Raji (cell line): ENCODE data around the gene ETNK2.

Experiments used
- POLR2A ChIP-seq: IDR thresholded peaks from 2 replicates; pipeline ENCODE4 v1.6.1; 2011; ENCODE audit warnings: low read depth, low read length, control low read depth; ENCODE audit not compliant: insufficient read depth

ETNK2 gene

DNA sequence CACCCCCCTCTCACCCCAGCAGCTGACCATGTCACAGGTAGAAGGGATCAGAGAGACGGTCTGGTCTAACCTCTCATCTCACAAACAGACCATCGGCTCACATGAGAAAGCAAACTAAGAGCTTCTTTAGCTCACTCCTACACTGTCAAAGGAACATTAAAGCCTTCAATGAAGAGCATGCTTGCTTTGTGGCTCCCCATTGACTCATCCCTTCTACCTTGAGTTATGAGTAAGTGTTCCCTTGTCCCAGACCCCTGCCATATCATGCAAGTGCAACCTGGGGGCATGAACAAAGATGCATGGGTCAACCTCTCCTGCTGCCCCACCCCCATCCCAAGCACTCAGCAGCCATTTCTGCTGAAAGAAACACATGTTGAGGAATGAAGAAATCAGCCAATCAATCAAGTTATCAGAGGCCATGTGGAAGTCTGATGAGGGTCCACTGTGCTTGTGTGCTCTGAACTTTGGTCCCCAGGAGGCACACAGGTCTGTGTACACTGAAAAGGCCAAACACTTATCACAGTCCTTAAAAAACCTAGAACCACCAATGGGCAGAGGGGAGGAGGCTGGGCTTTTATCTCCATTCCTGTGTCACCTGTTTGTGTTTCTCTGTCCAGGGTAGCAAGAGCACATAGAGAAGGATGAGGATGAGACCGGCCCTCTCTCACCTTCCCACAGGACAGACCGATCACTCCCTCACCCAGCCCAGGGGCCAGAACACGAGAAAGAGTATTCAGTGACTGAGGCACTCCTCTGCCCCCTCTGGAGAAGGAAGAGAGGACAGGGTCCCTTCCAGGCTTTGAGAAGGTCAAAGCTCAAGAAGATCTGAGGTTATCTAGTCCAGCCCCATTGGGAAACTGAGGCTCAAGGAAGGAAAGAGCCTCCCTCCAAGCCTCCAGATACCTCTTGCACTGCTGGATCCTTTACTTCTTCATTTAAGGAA lies 9.5 kb downstream of the ETNK2 start:
- no peak for TF ChIP-seq POLR2A

DNA sequence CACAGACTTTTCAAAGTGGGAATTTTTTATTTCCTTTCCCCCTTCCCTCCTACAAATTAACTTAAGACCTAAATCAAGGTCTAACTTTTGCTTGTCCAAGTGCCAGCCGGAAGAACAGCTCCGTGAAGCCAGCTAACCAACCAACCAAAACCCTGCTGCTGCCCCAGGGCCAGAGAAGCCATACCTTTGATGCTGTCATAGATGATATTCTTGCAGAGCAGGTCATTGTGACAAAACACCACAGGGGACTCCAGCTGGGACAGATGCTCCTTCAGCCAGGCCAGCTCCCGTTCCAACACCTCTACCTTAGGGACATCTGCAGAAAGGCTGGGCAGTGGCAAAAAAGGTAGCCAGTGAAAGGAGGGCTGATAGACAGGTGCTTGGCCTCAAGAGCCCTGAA lies 10.7 kb downstream of the ETNK2 start:
- no peak for TF ChIP-seq POLR2A

DNA sequence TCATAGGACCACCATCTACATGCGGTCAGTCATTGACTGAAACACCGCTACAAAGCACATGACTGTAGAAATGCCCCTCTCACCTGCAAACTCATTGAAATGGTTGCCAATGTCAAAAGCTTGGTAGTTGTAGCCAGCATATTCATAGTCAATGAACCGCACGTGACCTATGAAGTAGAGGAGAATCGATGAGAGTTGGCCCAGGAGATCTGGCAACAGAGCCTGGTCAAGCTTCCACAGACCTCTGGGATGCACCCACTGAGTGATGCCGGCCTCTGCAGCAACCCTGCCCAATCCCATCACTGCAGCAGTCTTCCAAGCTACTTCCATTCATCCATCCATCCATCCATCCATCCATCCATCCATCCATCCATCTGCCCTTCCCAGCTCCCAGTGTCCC lies 11.9 kb downstream of the ETNK2 start:
- no peak for TF ChIP-seq POLR2A

DNA sequence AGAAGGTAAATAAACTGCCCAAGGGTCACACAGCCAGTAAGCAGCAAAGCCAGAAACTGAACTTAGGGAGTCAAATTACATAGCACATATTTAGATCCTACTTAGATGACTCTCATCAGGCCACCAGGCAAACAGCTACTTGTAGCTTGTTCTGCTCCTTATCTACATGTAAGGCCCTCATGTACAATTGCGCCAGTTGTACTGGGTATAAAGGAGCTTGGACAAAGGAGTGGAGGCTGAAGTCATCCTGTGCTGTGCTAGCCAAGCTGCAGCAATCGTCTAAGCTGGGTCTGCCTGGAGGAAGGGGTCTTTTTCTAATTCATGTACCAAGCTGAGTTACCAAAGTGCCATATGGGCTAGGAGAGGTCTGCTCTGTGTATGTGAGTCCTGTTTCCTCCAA lies 12.8 kb downstream of the ETNK2 start:
- TF ChIP-seq POLR2A: no peak

DNA sequence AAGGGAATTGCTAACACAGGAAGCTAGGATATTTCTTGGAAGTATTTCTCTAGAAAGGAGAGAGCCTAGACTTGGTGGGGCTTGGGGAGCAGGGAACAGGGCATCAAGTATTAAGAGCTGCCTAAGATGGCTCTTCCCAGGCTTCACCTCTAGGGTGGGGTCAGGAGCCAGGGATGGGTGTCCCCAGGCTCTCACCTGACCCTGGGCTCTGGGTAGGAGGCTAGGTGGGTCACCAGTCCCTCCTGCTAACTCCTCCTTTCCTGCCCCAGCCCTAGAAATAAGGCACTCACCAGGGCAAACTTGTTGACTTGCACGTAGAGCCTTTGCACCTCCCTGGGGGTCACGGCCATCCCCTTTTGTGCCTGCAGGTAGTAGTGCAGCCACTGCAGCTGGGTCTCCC lies 15.0 kb downstream of the ETNK2 start:
- TF ChIP-seq POLR2A: no peak

DNA sequence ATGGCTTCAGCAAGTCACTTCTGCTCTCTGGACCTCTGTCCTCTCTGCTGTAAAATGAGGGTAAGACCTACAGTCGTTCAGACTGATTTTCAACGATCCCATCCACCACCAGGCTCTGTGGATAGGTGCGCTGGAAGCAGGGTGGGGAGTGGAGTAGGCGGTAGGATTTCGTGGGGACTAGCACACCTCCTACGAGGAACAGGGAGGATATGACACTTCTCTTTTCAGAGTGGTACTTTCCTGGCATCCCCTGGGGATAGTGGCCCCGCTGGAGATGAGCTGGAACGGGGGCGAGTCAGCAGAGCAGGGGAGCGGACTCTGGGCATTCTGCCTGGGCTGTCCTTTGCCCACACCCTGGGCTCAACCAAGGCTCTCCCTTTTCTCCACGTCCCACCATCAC lies 17.7 kb downstream of the ETNK2 start:
- TF ChIP-seq POLR2A: no peak

DNA sequence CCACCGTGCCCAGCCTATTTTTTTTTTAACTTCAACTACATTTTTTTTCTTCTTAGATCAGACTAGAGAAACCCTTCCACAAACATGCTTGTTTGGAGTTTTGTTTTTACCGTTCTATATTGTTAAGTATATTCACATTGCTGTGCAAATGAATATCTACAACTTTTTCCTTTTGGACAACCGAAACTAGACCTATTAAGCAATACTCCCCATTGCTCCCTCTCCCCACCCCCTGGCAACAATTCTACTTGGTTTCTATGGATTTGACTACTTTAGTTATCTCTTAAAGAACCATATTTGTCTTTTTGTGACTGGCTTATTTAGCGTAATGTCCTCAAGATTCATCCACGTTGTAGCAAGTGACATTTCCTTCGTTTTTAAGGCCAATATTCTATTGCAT lies 19.1 kb downstream of the ETNK2 start:
- no peak for TF ChIP-seq POLR2A

DNA sequence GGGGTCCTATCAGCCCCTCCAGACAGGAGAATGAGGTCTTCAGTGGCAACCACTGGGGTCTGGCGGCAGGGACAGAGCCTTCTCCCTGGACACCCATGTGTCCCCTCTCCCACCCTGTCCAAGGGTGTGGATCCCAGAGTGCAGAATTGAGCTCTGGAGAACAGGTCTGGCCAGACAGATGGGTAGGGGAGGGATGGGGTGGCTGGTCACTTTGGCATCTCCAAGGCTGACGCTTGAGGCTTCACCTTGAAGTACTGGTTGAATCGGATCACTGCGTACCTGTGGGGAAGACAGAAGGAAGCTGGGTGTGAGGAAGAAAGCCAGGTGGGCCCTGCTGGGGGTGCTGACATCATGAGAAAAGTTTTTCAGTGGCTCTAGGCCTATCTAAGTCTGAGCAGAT lies 19.9 kb downstream of the ETNK2 start:
- TF ChIP-seq POLR2A: no peak

DNA sequence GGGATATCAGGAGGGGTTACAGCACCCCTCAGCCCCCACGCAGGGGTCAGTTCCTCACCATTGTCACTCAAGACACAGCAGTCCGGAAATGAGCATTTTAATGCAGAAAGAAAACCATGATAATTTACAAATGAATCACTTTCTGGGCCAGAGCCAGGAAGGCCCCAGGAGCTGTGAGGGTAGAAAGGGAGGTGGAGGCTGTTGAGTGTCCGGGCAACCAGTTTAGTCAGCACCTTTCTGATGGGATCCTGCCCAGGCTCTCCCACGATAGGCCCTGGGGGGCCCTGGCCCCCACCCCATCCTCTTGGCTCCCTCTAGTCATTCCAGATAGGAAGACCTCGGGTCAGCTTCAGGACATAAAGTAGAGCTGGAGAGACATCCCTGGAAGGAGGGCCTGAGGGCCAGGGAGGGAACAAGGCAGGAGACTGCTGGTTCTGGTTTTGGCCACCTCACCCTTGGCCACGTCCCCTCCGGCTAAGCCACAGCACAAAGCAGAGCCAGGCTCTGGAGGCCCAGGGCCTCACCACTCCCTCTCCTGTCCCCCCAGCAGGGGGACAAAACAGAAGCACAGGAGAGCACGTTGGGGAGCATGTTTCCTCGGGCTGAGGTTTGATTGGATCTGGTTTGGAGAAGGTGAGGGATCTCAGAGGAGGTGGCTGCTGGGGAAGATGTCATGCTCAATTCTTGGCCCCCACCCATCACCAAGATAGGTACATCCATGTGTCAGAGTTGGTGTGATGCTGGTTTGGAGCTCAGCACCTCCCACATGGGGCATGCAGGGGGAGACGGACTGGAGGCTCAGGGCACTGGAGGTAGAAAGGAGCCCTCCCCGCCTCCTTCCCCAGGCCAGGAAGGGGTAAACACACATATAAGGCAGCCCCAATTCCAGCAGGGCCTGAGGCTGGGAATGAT lies 20.6 kb downstream of the ETNK2 start:
- no peak for TF ChIP-seq POLR2A

DNA sequence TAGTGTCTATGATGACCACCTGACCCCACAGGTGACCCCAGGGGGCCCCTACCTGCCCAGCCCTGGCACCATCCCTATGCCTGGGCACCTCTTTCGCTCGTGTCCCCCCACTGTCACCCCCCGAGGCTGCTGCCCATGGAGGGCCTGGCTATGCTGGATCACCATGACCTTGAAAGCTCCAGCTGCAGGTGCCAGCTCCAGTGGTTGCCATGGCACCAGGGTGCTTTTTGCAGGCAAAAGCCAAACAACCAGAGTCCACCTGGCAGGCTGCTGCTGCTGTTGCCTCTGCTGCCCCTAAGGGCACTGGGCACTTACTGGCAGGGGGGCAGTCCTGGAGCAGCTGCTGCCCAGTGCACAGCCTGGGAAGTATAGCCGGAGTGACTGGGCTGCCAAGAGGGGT lies 21.7 kb downstream of the ETNK2 start:
- TF ChIP-seq POLR2A: no peak

DNA sequence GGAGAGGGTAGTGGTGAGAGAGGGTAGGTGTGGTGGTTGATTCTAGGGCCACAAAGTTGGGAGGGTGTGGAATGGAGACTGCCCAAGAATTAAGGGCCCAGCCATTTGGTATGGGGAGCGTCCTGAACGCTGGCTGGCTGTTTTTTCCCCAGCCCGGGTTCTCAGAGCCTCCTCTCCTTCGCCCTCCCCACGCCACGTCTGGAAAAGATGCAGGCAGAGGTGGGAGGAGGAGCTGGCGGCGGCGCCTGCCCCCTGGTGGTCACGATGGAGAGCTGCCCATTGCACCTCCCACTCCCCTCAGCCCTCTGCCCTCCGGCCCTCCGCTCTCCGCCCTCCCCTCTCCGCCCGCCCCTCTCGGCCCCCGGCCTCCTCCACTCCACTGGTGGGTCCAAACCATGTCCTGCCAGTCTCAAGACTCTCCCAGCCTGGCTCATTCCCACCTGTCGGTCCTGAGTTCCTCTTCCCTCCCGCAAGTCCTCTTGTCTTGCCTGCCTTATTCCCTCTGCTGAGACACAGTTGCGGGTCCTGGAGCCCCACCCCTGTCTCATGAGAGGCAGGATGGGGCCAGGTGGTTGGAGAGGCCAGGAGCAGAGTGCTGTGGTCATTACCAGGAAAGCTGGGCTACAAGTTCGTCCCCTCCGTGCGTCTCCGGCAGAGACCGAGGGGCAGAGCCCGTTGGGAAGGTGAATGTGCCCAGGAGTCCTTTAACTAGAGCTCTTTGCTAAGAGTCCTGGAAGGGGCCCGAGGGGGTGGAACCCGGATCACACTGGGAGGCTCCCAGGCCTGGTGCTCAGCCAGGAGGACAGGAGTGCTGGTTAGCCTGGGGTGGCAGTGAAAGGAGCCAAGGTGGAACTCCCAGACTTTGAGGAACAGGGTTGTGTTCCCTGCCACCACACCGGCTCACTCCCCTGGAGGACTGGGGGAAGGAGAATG lies 22.6 kb downstream of the ETNK2 start:
- no peak for TF ChIP-seq POLR2A

DNA sequence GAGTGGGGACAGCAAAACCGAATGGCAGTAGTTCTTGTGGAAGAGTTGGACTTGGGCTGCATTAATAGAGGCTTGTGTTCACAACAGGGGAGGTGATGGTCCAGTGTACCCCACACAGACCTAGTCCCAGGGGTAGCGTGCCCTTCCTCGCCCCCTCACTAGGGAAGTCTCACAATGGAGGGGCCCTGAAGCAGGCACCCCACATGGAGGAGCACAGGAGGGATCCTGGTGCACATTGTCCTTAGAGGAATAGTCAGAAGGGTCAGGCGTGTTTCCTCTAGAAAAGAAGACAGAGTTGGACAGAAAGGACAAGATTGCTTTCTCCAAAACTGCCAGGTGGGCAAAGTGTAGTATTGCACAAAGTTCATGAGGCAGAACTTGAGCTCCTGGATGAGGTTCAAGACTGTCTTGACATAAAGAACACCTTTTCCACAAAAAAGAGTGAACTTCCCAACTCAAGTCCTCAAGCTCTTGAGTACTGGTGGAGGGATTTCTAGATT lies 23.3 kb downstream of the ETNK2 start:
- no peak for TF ChIP-seq POLR2A

DNA sequence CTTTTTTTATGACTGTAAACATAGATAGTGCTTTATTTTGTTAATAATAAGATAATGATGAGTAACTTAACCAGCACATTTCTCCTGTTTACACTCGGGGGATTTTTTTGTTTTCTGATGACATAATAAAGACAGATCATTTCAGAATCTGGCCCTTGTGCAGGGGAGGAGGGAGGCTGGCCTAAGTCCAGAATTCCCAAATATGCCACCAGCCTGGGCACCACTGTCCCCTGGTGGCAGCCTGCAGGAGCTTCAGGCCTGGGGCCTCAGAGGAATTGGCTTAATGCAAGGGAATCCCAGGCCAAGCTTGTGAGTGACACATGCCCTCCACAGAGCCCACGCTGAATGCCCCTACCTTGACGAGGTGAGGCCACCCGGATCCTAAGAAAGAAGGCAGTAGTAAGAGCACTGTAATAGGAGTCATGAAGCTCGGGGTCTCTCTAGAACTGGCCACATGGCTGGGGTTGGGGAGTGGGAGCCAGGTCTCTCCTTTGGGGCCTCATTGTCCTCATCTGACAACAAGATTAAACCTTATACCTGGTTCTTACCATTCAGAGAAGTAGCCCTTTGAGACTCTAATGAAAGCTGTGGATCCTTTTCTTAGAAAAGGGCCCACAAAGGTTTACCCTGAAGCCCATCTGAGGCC lies 24.1 kb downstream of the ETNK2 start:
- no peak for TF ChIP-seq POLR2A

DNA sequence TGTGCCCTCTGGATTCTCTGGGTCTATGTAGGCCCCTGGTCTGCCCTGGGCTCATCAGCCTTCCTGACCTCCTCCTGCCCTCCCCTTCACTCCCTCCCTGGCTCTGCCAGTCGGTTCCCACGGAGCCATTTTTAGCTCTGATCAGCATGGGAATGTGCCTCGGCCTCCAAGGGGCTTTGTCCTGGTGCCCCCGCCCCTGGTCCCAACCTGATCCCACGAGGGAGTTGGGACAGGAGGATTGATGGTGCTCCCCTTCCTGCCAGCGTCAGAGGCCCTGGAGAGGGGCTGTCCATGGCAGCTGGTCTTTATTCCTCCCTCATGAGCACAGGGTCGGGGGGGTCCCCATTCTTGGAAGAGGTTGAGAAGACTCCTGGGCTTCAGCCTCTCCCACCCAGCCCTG lies 24.9 kb downstream of the ETNK2 start:
- TF ChIP-seq POLR2A: no peak

DNA sequence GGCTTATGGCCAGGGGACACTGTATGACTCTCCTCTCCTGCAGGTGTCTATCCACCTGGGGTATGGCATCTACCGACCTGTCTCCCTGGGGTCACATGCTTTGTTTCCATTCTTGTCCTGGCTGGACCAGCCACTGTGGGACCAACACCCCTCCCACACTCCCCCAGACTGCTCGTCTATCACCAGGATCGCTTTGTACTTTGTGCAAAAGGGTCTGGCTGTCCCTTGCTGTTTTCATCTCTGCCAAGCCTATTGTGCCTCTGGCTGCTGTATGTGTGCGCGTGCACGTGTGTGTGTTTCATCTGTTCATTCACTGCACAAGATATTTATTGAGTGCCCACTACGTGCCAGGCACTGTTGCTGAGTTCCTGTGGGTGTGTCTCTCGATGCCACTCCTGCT lies 25.5 kb downstream of the ETNK2 start:
- TF ChIP-seq POLR2A: no peak
